Effector CD4-positive, alpha-beta T cell (primary cell): ENCODE results near the gene GEMIN7.

Experiments
- DNase-seq: peaks from one replicate; pipeline ENCODE4 v3.0.0-alpha.2; 2020

Gene GEMIN7

GRCh38 chr19:45090034-45090433, 11.0 kb downstream of the GEMIN7 start:
- no peak for DNase-seq

GRCh38 chr19:45090606-45091005, 11.5 kb downstream of the GEMIN7 start:
- DNase-seq = no peak

GRCh38 chr19:45091031-45091923, 12.2 kb downstream of the GEMIN7 start:
- DNase-seq = peak; percentile 97

- peak; percentile 92 for DNase-seq
These were observed 14.0 kb downstream of the GEMIN7 start, which contains the start of gene PPP1R37 for GRCh38 chr19:45092747-45093678. TSS of gene PPP1R37 (plus strand) at chr19:45093179. CDS start at chr19:45093326, 147 bp downstream.

- DNase-seq = no peak
These were observed 15.1 kb downstream of the GEMIN7 start for GRCh38 chr19:45094137-45094536.

GRCh38 chr19:45094707-45095106, 15.6 kb downstream of the GEMIN7 start:
- no peak for DNase-seq

GRCh38 chr19:45095496-45096413, 16.7 kb downstream of the GEMIN7 start:
- DNase-seq = no peak

- no peak for DNase-seq
These were observed 17.6 kb downstream of the GEMIN7 start for GRCh38 chr19:45096700-45097099.

GRCh38 chr19:45097450-45097775, 18.4 kb downstream of the GEMIN7 start:
- DNase-seq = no peak

GRCh38 chr19:45097776-45098520, 18.9 kb downstream of the GEMIN7 start:
- DNase-seq = no peak

GRCh38 chr19:45098521-45099466, 19.7 kb downstream of the GEMIN7 start:
- no peak for DNase-seq

GRCh38 chr19:45099467-45100191, 20.6 kb downstream of the GEMIN7 start:
- DNase-seq = no peak

- DNase-seq = no peak
These were observed 21.1 kb downstream of the GEMIN7 start for GRCh38 chr19:45100201-45100600.

GRCh38 chr19:45100846-45101252, 21.8 kb downstream of the GEMIN7 start:
- no peak for DNase-seq

- DNase-seq = no peak
These were observed 22.7 kb downstream of the GEMIN7 start for GRCh38 chr19:45101806-45102205.

GRCh38 chr19:45102481-45102880, 23.4 kb downstream of the GEMIN7 start:
- no peak for DNase-seq

- no peak for DNase-seq
These were observed 24.1 kb downstream of the GEMIN7 start for GRCh38 chr19:45103156-45103507.

GRCh38 chr19:45103508-45104319, 24.7 kb downstream of the GEMIN7 start:
- no peak for DNase-seq
